Measurements from ENCODE around the gene TCF25. TPM values are rescaled to one million over a fixed set of nuclear protein-coding genes. Genes with fewer than 3 reads are reported as not detected.

Gene TCF25
- polyA plus RNA-seq, 1 donor from 2014 or later = 135 TPM

GRCh38 chr16:89903908-89904515 is 30.6 kb downstream of the TCF25 start:
- Mint-ChIP-seq H3K4me1 (no peaks in the 10 kb centered on the region), H3K36me3 (peaks cover 2% of the 10 kb centered on the region), H3K27ac (no peak overlapping the region), H3K9me3 (no peaks in the 10 kb centered on the region), H3K4me3 (no peak overlapping the region), H3K27me3 (no peaks in the 10 kb centered on the region)

- Mint-ChIP-seq H3K36me3 (no peaks in the 10 kb centered on the region), H3K9me3 (no peaks in the 10 kb centered on the region), H3K27me3 (no peaks in the 10 kb centered on the region), H3K27ac (no peak overlapping the region), H3K4me1 (peaks cover 0 to 2% (median 0%) of the 10 kb centered on the region in 3 donors), H3K4me3 (no peak overlapping the region)
These were observed 31.5 kb downstream of the TCF25 start for GRCh38 chr16:89904606-89905510.

GRCh38 chr16:89905511-89906139 is 32.2 kb downstream of the TCF25 start:
- Mint-ChIP-seq H3K4me3 (no peak overlapping the region), H3K9me3 (no peaks in the 10 kb centered on the region), H3K27ac (peak overlapping the region in 1 of 3 donors; percentile 62), H3K4me1 (peaks cover 0 to 4% (median 0%) of the 10 kb centered on the region in 3 donors), H3K27me3 (no peaks in the 10 kb centered on the region), H3K36me3 (no peaks in the 10 kb centered on the region)

- Mint-ChIP-seq H3K4me1 (peaks cover 0 to 4% (median 0%) of the 10 kb centered on the region in 3 donors), H3K4me3 (no peak overlapping the region), H3K36me3 (peaks cover 2% of the 10 kb centered on the region), H3K27me3 (no peaks in the 10 kb centered on the region), H3K27ac (peak overlapping the region in 2 of 3 donors; percentile 62 to 84), H3K9me3 (no peaks in the 10 kb centered on the region)
These were observed 33.0 kb downstream of the TCF25 start for GRCh38 chr16:89906140-89907025.

- Mint-ChIP-seq H3K27ac (no peak overlapping the region), H3K36me3 (peaks cover 2% of the 10 kb centered on the region), H3K27me3 (no peaks in the 10 kb centered on the region), H3K9me3 (no peaks in the 10 kb centered on the region), H3K4me1 (peaks cover 0 to 4% (median 0%) of the 10 kb centered on the region in 3 donors), H3K4me3 (no peak overlapping the region)
These were observed 33.8 kb downstream of the TCF25 start for GRCh38 chr16:89907055-89907814.

GRCh38 chr16:89908236-89908635 is 34.8 kb downstream of the TCF25 start:
- Mint-ChIP-seq H3K36me3 (peaks cover 2% of the 10 kb centered on the region), H3K9me3 (no peaks in the 10 kb centered on the region), H3K27ac (no peak overlapping the region), H3K4me1 (peaks cover 0 to 4% (median 0%) of the 10 kb centered on the region in 3 donors), H3K27me3 (no peaks in the 10 kb centered on the region), H3K4me3 (no peak overlapping the region)

GRCh38 chr16:89909777-89910716 is 36.7 kb downstream of the TCF25 start:
- no peaks in the 10 kb centered on the region for H3K27me3 Mint-ChIP-seq
- H3K4me3 Mint-ChIP-seq = peak overlapping the region in 1 of 4 donors; percentile 58
- peaks cover 0 to 4% (median 0%) of the 10 kb centered on the region in 3 donors for H3K4me1 Mint-ChIP-seq
- peaks cover 2% of the 10 kb centered on the region for H3K36me3 Mint-ChIP-seq
- no peaks in the 10 kb centered on the region for H3K9me3 Mint-ChIP-seq
- H3K27ac Mint-ChIP-seq = peak overlapping the region; percentile 28 to 89 (median 76)

GRCh38 chr16:89910717-89911354 is 37.4 kb downstream of the TCF25 start:
- H3K9me3 Mint-ChIP-seq = no peaks in the 10 kb centered on the region
- peak overlapping the region in 2 of 3 donors; percentile 28 to 31 for H3K27ac Mint-ChIP-seq
- peaks cover 0 to 4% (median 0%) of the 10 kb centered on the region in 3 donors for H3K4me1 Mint-ChIP-seq
- peak overlapping the region in 1 of 4 donors; percentile 58 for H3K4me3 Mint-ChIP-seq
- H3K36me3 Mint-ChIP-seq = peaks cover 2% of the 10 kb centered on the region
- H3K27me3 Mint-ChIP-seq = no peaks in the 10 kb centered on the region

- no peaks in the 10 kb centered on the region for H3K9me3 Mint-ChIP-seq
These were observed 38.0 kb downstream of the TCF25 start for GRCh38 chr16:89911375-89911774.

GRCh38 chr16:89912143-89912542 is 38.8 kb downstream of the TCF25 start:
- Mint-ChIP-seq H3K4me3 (peak overlapping the region in 2 of 4 donors; percentile 8 to 45), H3K9me3 (no peaks in the 10 kb centered on the region), H3K27ac (no peak overlapping the region)

More at GRCh38 chr16:89911375-89911774, 38.0 kb downstream of the TCF25 start:
- peaks cover 2% of the 10 kb centered on the region for H3K36me3 Mint-ChIP-seq
- no peaks in the 10 kb centered on the region for H3K27me3 Mint-ChIP-seq
- H3K27ac Mint-ChIP-seq = no peak overlapping the region
- H3K4me1 Mint-ChIP-seq = peaks cover 0 to 4% (median 0%) of the 10 kb centered on the region in 3 donors
- no peak overlapping the region for H3K4me3 Mint-ChIP-seq

GRCh38 chr16:89912627-89913026 is 39.2 kb downstream of the TCF25 start:
- Mint-ChIP-seq H3K27ac (peak overlapping the region in 1 of 3 donors; percentile 80), H3K4me3 (no peak overlapping the region), H3K9me3 (no peaks in the 10 kb centered on the region), H3K27me3 (no peaks in the 10 kb centered on the region), H3K4me1 (peaks cover 0 to 6% (median 0%) of the 10 kb centered on the region in 3 donors), H3K36me3 (peaks cover 4% of the 10 kb centered on the region)

More at GRCh38 chr16:89912143-89912542, 38.8 kb downstream of the TCF25 start:
- H3K27me3 Mint-ChIP-seq = no peaks in the 10 kb centered on the region
- peaks cover 0 to 4% (median 0%) of the 10 kb centered on the region in 3 donors for H3K4me1 Mint-ChIP-seq
- peaks cover 4% of the 10 kb centered on the region for H3K36me3 Mint-ChIP-seq

Data from IgD-negative memory B cell (primary cell).